RCC 7860 (cell line): ENCODE data around the gene TAF11.
"Not testable (repeated sequence)": the region's sequence is repeated elsewhere in the genome, so short reads cannot be mapped to it uniquely, and the experiment has no call there.

Source experiments
- DNase-seq: peaks from one replicate; pipeline ENCODE4 v3.0.0-alpha.2; 2015; ENCODE audit warnings: low spot score
- FAIRE-seq: peaks from 2 replicates; lab custom pipeline; 2012; peaks lifted over from hg19 to GRCh38; lab: Jason Lieb, UNC

Gene TAF11, protein sequence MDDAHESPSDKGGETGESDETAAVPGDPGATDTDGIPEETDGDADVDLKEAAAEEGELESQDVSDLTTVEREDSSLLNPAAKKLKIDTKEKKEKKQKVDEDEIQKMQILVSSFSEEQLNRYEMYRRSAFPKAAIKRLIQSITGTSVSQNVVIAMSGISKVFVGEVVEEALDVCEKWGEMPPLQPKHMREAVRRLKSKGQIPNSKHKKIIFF

DNA sequence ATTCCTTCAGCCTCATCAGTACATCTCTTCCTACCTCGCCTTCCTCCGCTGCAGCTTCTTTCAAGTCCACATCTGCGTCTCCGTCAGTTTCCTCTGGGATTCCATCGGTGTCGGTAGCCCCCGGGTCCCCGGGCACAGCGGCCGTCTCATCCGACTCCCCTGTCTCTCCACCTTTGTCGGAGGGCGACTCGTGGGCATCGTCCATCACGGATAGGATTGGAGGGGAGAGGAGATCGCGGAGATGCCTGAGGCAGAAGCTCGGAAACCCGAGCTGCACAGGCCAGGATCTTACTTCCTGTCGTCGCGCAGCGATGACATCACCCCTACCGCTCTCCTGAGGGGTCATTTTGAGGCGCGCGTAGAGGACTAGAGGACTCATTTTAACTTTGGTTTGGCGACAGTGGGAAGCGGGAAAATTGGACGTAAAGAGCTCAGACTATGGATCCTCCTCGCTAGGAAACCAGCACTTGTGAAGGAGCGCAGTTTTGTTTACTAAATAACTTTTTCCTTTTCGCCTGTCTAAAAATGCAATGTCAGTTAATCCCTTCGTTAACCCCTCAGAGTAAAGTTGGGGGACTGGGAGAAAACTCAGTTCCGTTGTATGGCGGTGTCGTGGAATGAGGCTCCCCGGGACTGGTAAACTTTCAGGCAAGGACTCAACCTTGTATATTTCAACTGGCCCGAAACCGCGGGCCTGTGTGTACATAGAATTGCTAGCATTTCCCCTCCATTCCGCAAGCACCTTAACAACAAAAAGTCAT lies at the start of gene TAF11:
TSS of gene TAF11 (minus strand) at position 290 of the 761 bp plus-strand sequence. CDS start at position 205, 85 bp downstream.
- FAIRE-seq (no peak), DNase-seq (peak; percentile 79)

GRCh38 chr6:34934516-34934915 lies 46.7 kb upstream of the TAF11 start:
- no peak for DNase-seq
- no peak for FAIRE-seq

DNA sequence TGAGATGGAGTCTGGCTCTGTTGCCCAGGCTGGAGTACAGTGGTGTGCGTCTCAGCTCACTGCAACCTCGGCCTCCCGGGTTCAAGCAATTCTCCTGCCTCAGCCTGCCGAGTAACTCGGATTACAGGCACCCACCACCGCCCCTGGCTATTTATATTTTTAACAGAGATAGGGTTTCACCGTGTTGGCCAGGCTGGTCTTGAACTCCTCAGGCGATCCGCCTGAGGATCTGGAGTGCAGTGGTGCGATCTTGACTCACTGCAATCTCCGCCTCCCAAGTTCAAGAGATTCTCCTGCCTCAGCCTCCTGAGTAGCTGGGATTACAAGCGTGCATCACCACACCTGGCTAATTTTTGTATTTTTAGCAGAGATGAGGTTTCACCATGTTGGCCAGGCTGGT lies 44.4 kb upstream of the TAF11 start:
- not testable (repeated sequence) for DNase-seq, FAIRE-seq

DNA sequence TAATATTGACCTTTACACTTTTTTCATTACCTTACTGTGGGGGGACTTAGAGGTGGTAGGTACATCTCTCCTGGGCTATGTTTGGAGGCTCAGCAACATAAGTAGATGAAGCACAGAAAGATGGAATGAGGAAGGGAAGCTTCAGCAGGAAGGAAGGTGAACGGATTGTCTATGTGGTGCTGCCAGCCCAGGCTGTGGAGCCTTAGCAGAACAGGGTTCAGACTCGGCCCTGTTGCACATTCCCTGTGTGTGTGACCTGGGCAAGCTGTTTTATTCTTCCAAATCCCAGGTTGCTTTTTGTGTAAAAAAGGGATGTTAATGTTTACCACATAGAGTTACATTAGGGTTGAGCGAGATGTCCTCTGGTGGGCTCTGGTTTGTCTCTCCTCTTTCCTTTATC lies 42.4 kb upstream of the TAF11 start:
- DNase-seq = no peak

DNA sequence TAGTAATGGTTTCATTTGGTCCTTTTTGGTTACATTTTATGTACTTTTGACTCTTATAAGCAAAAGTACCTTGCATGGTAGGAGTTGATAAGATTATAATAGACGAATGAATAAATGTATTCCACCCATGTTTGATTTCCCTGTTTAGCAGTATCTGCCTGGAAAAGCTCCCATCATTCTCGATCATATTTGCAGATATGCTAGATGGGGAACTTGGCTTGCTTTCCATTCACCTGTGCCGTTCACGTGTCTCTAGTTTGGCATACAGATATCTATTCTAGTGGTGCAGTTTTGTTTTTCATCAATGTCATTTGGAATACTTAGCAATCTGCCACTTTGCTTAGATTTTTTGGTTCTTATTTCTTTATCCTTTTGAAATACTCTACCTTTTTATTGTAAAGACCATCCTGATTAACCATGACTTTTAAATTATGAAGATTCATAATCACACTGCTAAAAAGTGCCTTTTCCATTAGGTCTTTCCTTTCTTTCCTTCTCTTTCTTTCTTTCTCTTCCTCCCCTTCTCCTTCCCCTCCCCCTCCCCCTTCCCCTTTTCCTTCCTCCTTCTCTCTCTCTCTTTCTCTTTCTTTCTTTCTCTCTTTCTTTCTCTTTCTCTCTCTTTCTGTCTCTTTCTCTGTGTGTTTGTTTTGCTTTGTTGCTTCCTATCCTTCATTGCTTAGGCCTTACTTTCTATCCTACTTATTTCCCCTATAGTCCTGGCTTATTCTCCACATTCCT lies 41.6 kb upstream of the TAF11 start:
- no peak for DNase-seq
- no peak for FAIRE-seq

More for the DNA sequence above, 42.4 kb upstream of the TAF11 start:
- no peak for FAIRE-seq

GRCh38 chr6:34928695-34929094 lies 40.9 kb upstream of the TAF11 start:
- no peak for FAIRE-seq

GRCh38 chr6:34928220-34928619 lies 40.4 kb upstream of the TAF11 start:
- no peak for DNase-seq
- FAIRE-seq = no peak

More at GRCh38 chr6:34928695-34929094, 40.9 kb upstream of the TAF11 start:
- no peak for DNase-seq

DNA sequence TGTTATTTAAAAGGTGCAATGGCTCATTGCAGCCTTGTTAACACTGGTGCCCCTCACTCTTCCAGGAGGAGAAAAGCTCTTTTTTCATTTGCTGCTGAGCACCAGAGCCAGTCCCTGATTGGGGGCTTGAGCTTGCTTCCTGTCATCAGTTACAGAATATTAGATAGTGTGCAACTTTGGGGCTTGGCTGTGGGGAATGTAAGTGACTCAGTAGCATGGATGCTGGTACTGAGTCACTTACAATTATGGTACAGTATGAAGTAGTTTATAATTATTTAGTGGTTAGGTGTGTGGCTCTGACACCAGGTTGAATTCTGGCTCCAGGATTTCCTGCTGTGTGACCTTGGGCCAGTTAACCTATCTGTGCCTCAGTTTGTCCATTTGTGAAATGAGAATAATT lies 38.8 kb upstream of the TAF11 start:
- peak; percentile 70 for DNase-seq
- FAIRE-seq = peak; percentile 89

DNA sequence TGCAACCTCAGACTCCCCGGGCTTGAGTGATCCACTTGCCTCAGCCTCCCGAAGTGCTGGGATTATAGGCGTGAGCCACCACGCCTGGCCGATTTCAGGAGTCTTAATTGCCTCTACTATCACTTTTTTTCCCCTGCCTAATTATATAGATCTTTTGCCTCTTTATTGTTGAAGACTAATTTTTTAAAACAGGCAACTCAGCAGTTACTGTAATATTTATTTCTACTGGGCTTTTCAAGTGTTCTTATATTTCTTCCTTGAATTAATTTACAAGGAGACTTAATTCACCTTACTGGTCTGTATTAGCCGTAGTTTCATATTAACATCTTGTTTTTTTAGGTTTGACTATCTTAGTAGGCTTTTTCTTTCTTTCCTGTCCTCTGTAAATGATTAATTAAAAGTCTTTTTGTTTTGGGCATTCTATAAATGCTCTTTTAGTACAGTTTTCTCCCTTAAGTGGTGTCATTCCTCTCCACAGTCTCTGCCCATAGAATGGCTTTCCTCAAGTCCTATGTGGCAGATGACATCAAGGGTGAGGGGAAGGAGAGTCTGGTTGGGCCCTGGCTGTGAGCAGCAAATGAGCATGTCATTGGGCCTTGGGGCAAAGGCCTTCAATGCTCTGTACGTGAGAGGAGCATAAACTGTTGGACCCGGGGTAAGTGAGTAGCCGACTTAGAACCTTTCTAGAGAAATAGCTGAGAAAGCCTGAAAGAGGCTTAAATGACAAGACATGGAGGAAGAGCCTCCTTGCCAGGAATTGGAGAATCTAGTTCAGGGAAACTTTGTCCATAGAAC lies 37.2 kb upstream of the TAF11 start:
- DNase-seq (no peak), FAIRE-seq (no peak)

DNA sequence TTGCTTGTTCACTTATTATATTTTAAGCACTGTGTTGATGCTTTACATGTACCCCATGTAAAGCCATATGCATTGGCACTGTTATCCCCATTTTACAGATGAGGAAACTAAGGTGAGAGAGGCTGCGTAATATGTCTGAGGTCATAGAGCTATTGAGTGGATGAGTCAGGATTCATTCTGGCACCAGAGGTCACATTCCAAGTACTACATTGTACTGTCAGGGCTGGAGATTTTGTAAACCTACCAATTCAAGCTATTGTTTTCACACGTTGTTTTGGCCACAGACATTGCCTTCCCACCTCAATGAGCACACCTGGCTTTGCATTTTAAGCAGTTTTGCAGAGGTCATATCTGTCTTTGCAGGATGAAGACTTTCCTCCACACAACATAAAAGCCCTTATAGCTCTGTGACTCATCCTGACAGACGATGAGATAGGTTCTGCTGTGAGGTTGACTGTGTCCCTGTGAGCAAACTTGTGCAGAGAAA lies 34.4 kb upstream of the TAF11 start:
- FAIRE-seq (peak; percentile 35), DNase-seq (peak; percentile 76)

GRCh38 chr6:34920097-34920496 lies 32.3 kb upstream of the TAF11 start:
- no peak for FAIRE-seq
- no peak for DNase-seq

GRCh38 chr6:34919651-34920050 lies 31.8 kb upstream of the TAF11 start:
- FAIRE-seq = no peak

GRCh38 chr6:34917626-34918285 lies 29.9 kb upstream of the TAF11 start:
- no peak for FAIRE-seq
- DNase-seq = no peak

More at GRCh38 chr6:34919651-34920050, 31.8 kb upstream of the TAF11 start:
- peak; percentile 35 for DNase-seq

DNA sequence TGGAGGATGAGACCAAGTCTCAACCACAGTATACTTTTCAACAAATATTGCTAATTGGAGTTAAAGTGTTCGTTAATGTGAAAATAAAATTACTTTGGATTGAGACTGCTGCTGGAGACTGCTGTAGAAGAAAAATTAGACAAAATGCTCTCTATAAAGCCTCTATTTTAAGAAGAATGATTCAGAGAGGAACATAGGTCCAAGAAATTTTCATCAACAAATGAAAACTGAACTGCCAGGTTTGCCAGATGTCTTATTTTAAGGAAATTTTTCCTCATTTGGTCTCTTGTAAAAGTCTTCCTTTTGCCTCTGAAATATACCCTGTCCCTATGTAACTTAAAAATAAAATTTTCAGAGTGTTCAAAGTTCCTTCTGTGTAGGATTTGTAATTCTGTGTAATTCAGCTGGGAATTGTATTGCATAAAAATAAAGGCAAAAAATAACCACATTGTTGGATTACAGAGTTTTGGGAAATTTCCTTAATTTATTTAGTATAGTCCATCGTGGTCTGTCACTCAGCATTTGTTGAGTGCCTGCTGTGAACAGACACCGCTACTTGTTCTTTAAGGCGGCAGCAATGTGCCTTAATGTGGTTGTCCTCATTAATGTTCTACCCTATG lies 28.6 kb upstream of the TAF11 start:
- FAIRE-seq (no peak), DNase-seq (no peak)

DNA sequence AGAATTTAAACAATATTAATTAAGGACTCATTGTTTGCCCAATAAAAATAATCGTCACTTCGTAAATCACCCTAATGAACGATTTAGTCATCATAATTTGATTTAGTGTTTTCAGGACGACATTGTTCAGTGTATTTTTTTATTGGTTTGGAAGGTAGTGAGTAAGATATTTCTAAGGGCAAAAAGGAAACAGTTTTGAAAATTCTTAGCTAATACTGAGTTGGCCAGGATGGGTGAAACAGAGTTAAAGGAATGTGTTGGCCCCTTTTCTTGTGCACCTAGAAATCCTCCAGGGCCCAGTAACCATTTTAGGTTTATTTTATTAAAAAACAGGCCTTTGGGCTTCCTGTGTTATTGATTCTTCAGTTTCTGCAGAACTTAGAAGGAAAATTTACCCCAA lies 26.5 kb upstream of the TAF11 start:
- DNase-seq (no peak), FAIRE-seq (no peak)

DNA sequence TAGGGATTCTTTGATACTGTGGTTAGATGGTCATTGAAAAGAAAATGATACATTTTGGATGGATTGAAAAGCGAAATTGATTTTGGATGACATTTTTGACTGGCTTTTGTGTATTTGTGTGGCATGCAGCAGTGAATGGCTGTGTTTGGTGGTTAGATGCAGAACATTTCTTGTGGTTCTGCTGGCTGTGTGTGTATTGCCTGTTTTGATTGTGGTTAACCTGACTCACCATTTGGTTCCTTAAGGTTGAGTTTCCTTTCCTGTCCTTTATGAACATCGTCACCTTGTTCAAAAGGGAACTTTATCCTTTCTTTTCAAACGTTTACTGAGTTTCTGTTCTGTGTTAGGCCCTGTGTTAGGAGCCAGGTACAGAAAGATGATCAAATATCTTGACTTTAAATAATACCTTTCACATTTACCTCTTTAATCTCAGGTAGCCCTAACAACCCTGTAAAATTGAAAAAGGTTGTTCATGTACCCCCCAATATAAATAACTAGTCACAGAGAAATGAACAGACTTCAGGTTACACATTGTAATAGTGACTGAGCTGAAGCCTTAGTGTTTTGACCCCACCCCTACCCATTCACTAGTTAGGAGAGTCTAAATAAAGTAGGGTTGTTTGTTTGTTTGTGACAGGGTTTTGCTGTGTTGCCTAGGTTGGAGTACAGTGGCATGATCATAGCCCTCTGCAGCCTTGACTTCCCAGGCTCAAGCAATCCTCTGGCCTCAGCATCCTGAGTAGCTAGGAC lies 25.0 kb upstream of the TAF11 start:
- FAIRE-seq = peak; percentile 85
- peak; percentile 60 for DNase-seq

DNA sequence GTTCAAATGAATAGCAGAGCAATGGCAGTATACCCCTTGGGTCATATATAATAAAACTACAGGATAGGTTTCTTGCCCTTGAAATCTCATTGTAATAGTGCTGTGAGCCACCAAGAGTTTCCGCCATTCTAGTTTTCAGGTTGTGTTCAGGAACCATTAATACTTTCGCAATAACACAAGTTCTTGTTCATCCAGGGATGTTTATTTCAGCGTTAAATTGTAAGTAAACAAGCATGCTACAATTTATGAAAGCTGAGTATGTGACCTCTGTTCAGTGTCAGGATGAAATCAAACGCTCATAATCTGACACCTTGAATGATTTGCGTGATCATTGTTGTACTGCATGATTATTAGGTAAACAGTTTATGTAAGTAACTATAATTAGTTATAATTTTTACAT lies 24.0 kb upstream of the TAF11 start:
- no peak for FAIRE-seq

GRCh38 chr6:34909320-34909883 lies 21.6 kb upstream of the TAF11 start:
- DNase-seq (no peak), FAIRE-seq (no peak)

More for the DNA sequence above, 24.0 kb upstream of the TAF11 start:
- DNase-seq = no peak

- FAIRE-seq (no peak), DNase-seq (no peak)
These were observed 20.4 kb upstream of the TAF11 start for GRCh38 chr6:34908194-34908593.
